Measurements from ENCODE around the gene ALDOA.
"Not testable (repeated sequence)": the region's sequence is repeated elsewhere in the genome, so short reads cannot be mapped to it uniquely, and the experiment has no call there.

Gene ALDOA

GRCh38 chr16:30065102-30065942 is at the start of gene ALDOA:
Gene ALDOA, plus strand, starts transcription at chr16:30065760. Its CDS starts 1,138 bp downstream, at chr16:30066898.
- peak; percentile 93 for DNase-seq (ENCODE audit: low read depth in 2 of 2)

- no peak for DNase-seq (ENCODE audit: low read depth in 2 of 2)
Measured at GRCh38 chr16:30016555-30017276, 48.8 kb upstream of the ALDOA start.

GRCh38 chr16:30017277-30017656 is 48.3 kb upstream of the ALDOA start:
- DNase-seq (ENCODE audit: low read depth in 2 of 2), result no peak

- not testable (repeated sequence) for DNase-seq (ENCODE audit: low read depth in 2 of 2)
Measured at GRCh38 chr16:30017937-30018336, 47.6 kb upstream of the ALDOA start.

- DNase-seq (ENCODE audit: low read depth in 2 of 2), result no peak
Measured at GRCh38 chr16:30018731-30019158, 46.8 kb upstream of the ALDOA start.

- DNase-seq (ENCODE audit: low read depth in 2 of 2), result no peak
Measured at GRCh38 chr16:30022887-30023286, 42.7 kb upstream of the ALDOA start, which contains the start of gene C16orf92. Gene C16orf92, plus strand, starts transcription at chr16:30023198. Its CDS starts 143 bp downstream, at chr16:30023341.

GRCh38 chr16:30023586-30023985 is 42.0 kb upstream of the ALDOA start:
- no peak for DNase-seq (ENCODE audit: low read depth in 2 of 2)

- DNase-seq (ENCODE audit: low read depth in 2 of 2), result no peak
Measured at GRCh38 chr16:30024451-30024850, 41.1 kb upstream of the ALDOA start.

- DNase-seq (ENCODE audit: low read depth in 2 of 2), result no peak
Measured at GRCh38 chr16:30025156-30025555, 40.4 kb upstream of the ALDOA start.

GRCh38 chr16:30025574-30025973 is 40.0 kb upstream of the ALDOA start:
- DNase-seq (ENCODE audit: low read depth in 2 of 2), result no peak

GRCh38 chr16:30026449-30026848 is 39.1 kb upstream of the ALDOA start:
- no peak for DNase-seq (ENCODE audit: low read depth in 2 of 2)

- DNase-seq (ENCODE audit: low read depth in 2 of 2), result no peak
Measured at GRCh38 chr16:30027588-30028437, 37.7 kb upstream of the ALDOA start.

GRCh38 chr16:30028438-30029076 is 37.0 kb upstream of the ALDOA start:
- no peak for DNase-seq (ENCODE audit: low read depth in 2 of 2)

GRCh38 chr16:30030011-30030685 is 35.4 kb upstream of the ALDOA start:
- no peak for DNase-seq (ENCODE audit: low read depth in 2 of 2)

GRCh38 chr16:30030841-30031413 is 34.6 kb upstream of the ALDOA start, which contains the start of gene TLCD3B:
Gene TLCD3B, minus strand, starts transcription at chr16:30031271. Its CDS starts 744 bp downstream, at chr16:30030527.
- DNase-seq (ENCODE audit: low read depth in 2 of 2), result no peak

- DNase-seq (ENCODE audit: low read depth in 2 of 2), result no peak
Measured at GRCh38 chr16:30031477-30031918, 34.1 kb upstream of the ALDOA start.

GRCh38 chr16:30032083-30032819 is 33.3 kb upstream of the ALDOA start:
- peak in 1 of 2 donors; percentile 27 for DNase-seq (ENCODE audit: low read depth in 2 of 2)

GRCh38 chr16:30033270-30033669 is 32.3 kb upstream of the ALDOA start:
- DNase-seq (ENCODE audit: low read depth in 2 of 2), result no peak

- DNase-seq (ENCODE audit: low read depth in 2 of 2), result no peak
Measured at GRCh38 chr16:30040221-30040620, 25.3 kb upstream of the ALDOA start.

GRCh38 chr16:30040690-30041089 is 24.9 kb upstream of the ALDOA start:
- DNase-seq (ENCODE audit: low read depth in 2 of 2), result not testable (repeated sequence)
